ENCODE results near the gene POC1A. TPM values are rescaled to one million over a fixed set of nuclear protein-coding genes. Genes with fewer than 3 reads are reported as not detected.
"Not testable (repeated sequence)": the region's sequence is repeated elsewhere in the genome, so short reads cannot be mapped to it uniquely, and the experiment has no call there.

Gene POC1A
- total RNA-seq, 2 experiments from 2014 or later = 0.22 to 0.39 TPM

- DNase-seq (no peak), ATAC-seq (ENCODE audit: poor library complexity) (no peak)
- POLR2A ChIA-PET = no interaction called here
- H3K27ac Mint-ChIP-seq = no peak overlapping the region
- TF ChIP-seq, protein P1, sequence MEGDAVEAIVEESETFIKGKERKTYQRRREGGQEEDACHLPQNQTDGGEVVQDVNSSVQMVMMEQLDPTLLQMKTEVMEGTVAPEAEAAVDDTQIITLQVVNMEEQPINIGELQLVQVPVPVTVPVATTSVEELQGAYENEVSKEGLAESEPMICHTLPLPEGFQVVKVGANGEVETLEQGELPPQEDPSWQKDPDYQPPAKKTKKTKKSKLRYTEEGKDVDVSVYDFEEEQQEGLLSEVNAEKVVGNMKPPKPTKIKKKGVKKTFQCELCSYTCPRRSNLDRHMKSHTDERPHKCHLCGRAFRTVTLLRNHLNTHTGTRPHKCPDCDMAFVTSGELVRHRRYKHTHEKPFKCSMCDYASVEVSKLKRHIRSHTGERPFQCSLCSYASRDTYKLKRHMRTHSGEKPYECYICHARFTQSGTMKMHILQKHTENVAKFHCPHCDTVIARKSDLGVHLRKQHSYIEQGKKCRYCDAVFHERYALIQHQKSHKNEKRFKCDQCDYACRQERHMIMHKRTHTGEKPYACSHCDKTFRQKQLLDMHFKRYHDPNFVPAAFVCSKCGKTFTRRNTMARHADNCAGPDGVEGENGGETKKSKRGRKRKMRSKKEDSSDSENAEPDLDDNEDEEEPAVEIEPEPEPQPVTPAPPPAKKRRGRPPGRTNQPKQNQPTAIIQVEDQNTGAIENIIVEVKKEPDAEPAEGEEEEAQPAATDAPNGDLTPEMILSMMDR (IDR thresholded peaks at IDR 0.05) = no peak
- no peak overlapping the region for H3K4me3 ChIP-seq (ENCODE audit: low read length)
- CTCF ChIA-PET = no interaction called here
- H3K27me3 ChIP-seq (ENCODE audit: control insufficient read depth in 1 of 2, insufficient read depth in 2 of 2, low read length in 2 of 2) = no peaks in the 10 kb centered on the region
- no peaks in the 10 kb centered on the region for H3K36me3 ChIP-seq (ENCODE audit: insufficient read depth, low read length)
- no peaks in the 10 kb centered on the region for H3K9me3 Mint-ChIP-seq
- H3K9me3 ChIP-seq (ENCODE audit: control insufficient read depth in 1 of 2, insufficient read depth in 1 of 2, low read length in 2 of 2) = no peaks in the 10 kb centered on the region
- no peaks in the 10 kb centered on the region for H3K36me3 Mint-ChIP-seq (ENCODE audit: low read depth)
- intact Hi-C loops (cut with DNase I, micrococcal nuclease) = no loop called here
- no peak overlapping the region for H3K27ac ChIP-seq (ENCODE audit: low read depth in 1 of 2, low read length in 2 of 2)
- H3K27me3 Mint-ChIP-seq = no peaks in the 10 kb centered on the region
- H3K4me1 ChIP-seq (ENCODE audit: insufficient read depth, low read length) = no peaks in the 10 kb centered on the region
- H3K4me1 Mint-ChIP-seq (ENCODE audit: low read depth) = no peaks in the 10 kb centered on the region
- H3K4me3 Mint-ChIP-seq = no peak overlapping the region
Measured at GRCh38 chr3:52034651-52035050, 119.6 kb downstream of the POC1A start.

DNA sequence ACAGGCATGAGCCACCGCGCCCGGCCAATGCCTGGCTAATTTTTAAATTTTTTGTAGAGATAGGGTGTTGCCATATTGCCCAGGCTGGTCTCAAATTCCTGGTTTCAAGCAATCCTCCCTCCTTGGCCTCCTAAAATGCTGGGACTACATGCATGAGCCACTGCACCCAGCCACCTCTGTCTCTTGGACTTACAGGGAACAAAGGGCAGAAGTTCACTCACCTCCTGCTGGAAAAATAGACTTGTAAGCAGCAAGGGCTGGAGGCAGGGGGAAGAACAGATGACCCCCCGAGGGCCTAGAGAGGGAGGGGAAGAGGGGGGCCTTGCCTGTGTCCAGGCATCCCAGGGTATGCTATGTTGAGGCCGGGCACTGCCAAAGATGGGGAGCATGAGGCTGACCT lies 120.0 kb downstream of the POC1A start:
- Mint-ChIP-seq H3K36me3 (ENCODE audit: low read depth) (no peaks in the 10 kb centered on the region), H3K4me1 (ENCODE audit: low read depth) (no peaks in the 10 kb centered on the region), H3K9me3 (no peaks in the 10 kb centered on the region), H3K4me3 (no peak overlapping the region), H3K27ac (no peak overlapping the region), H3K27me3 (no peaks in the 10 kb centered on the region)
- Histone ChIP-seq H3K4me1 (ENCODE audit: insufficient read depth, low read length) (no peaks in the 10 kb centered on the region), H3K27ac (ENCODE audit: low read depth in 1 of 2, low read length in 2 of 2) (no peak overlapping the region), H3K4me3 (ENCODE audit: low read length) (no peak overlapping the region), H3K36me3 (ENCODE audit: insufficient read depth, low read length) (no peaks in the 10 kb centered on the region), H3K9me3 (ENCODE audit: control insufficient read depth in 1 of 2, insufficient read depth in 1 of 2, low read length in 2 of 2) (no peaks in the 10 kb centered on the region), H3K27me3 (ENCODE audit: control insufficient read depth in 1 of 2, insufficient read depth in 2 of 2, low read length in 2 of 2) (no peaks in the 10 kb centered on the region)
- TF ChIP-seq, protein P1 (IDR thresholded peaks at IDR 0.05) = no peak
- ChIA-PET POLR2A (no interaction called here), CTCF (no interaction called here)
- DNase-seq (no peak), ATAC-seq (ENCODE audit: poor library complexity) (no peak)
- intact Hi-C loops (cut with DNase I, micrococcal nuclease) = no loop called here

GRCh38 chr3:52033748-52034147 lies 120.5 kb downstream of the POC1A start:
- H3K27ac Mint-ChIP-seq; intact Hi-C loops (cut with DNase I, micrococcal nuclease); H3K9me3 Mint-ChIP-seq; H3K4me1 ChIP-seq (ENCODE audit: insufficient read depth, low read length); CTCF ChIA-PET; DNase-seq; H3K9me3 ChIP-seq (ENCODE audit: control insufficient read depth in 1 of 2, insufficient read depth in 1 of 2, low read length in 2 of 2); H3K27me3 Mint-ChIP-seq; ATAC-seq (ENCODE audit: poor library complexity); POLR2A ChIA-PET; H3K27me3 ChIP-seq (ENCODE audit: control insufficient read depth in 1 of 2, insufficient read depth in 2 of 2, low read length in 2 of 2); H3K36me3 ChIP-seq (ENCODE audit: insufficient read depth, low read length); H3K4me1 Mint-ChIP-seq (ENCODE audit: low read depth); H3K36me3 Mint-ChIP-seq (ENCODE audit: low read depth); H3K4me3 Mint-ChIP-seq; H3K4me3 ChIP-seq (ENCODE audit: low read length); H3K27ac ChIP-seq (ENCODE audit: low read depth in 1 of 2, low read length in 2 of 2): not testable (repeated sequence)

DNA sequence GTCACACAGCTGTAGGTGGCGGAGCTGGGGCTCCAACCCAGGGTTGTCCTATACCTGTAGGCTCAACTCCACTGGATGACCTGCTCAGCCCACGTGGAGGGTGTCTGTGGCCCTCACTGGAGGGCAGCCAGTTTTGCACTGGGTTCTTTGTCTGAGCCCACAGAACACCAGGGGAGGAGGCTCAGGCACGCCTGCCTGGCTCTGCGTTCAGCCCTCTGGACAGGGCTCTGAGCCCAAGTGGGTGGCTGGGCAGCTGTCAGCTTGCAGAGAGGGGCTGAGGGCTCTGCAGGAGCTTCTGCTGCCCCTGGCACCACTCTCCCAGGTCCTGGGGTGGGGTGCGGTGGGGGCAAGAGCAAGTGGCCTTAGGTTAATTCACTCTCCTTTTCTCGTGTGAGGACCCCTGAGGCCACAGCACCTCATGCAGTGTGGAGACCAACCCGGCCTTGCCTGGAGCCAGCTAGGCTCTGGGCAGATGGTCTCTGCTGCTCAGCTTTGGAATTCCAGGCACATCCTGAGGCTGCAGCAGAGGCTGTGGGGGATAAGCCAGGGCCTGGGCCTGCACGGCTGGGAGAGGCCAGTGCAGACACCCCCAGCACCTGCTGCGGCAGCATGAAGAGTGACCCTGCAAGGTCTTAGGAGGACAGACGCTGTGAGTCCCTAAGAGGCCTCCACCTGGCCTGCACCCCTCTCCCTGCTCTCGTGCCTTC lies 121.4 kb downstream of the POC1A start:
- POLR2A ChIA-PET = no interaction called here
- DNase-seq = no peak

More for the DNA sequence above, 121.4 kb downstream of the POC1A start:
- Histone ChIP-seq H3K27ac (ENCODE audit: low read depth in 1 of 2, low read length in 2 of 2) (no peak overlapping the region), H3K4me3 (ENCODE audit: low read length) (no peak overlapping the region), H3K36me3 (ENCODE audit: insufficient read depth, low read length) (no peaks in the 10 kb centered on the region), H3K4me1 (ENCODE audit: insufficient read depth, low read length) (no peaks in the 10 kb centered on the region), H3K27me3 (ENCODE audit: control insufficient read depth in 1 of 2, insufficient read depth in 2 of 2, low read length in 2 of 2) (no peaks in the 10 kb centered on the region), H3K9me3 (ENCODE audit: control insufficient read depth in 1 of 2, insufficient read depth in 1 of 2, low read length in 2 of 2) (no peaks in the 10 kb centered on the region)
- no peak overlapping the region for H3K27ac Mint-ChIP-seq
- no peaks in the 10 kb centered on the region for H3K27me3 Mint-ChIP-seq
- H3K4me3 Mint-ChIP-seq = no peak overlapping the region
- no peak for ATAC-seq (ENCODE audit: poor library complexity)
- CTCF ChIA-PET = no interaction called here
- no peaks in the 10 kb centered on the region for H3K36me3 Mint-ChIP-seq (ENCODE audit: low read depth)
- no peaks in the 10 kb centered on the region for H3K9me3 Mint-ChIP-seq
- intact Hi-C loops (cut with DNase I, micrococcal nuclease) = no loop called here
- TF ChIP-seq, protein P1 (IDR thresholded peaks at IDR 0.05) = no peak
- H3K4me1 Mint-ChIP-seq (ENCODE audit: low read depth) = no peaks in the 10 kb centered on the region

Measured in CD4-positive, alpha-beta T cell (primary cell).